KMS-11 (cell line): ENCODE measurements around the gene UHMK1.

Source experiments
- H2AFZ ChIP-seq: fragments of 200-600 bp; sonication (generic); 2 replicates; pipeline ENCODE4 v1.6.1; 2016; ENCODE audit warnings: antibody characterized with exemption, mixed run types, low read depth
- H3K27ac ChIP-seq: fragments of 200-600 bp; sonication (generic); 2 replicates; pipeline ENCODE4 v1.6.1; 2016; ENCODE audit warnings: mild to moderate bottlenecking, mixed run types
- H3K27me3 ChIP-seq: fragments of 200-600 bp; sonication (generic); 2 replicates; pipeline ENCODE4 v1.6.1; 2017; ENCODE audit warnings: mild to moderate bottlenecking, low read depth, mixed run types, moderate library complexity; ENCODE audit not compliant: insufficient read depth
- H3K36me3 ChIP-seq: fragments of 200-600 bp; sonication (generic); 2 replicates; pipeline ENCODE4 v1.6.1; 2017; ENCODE audit warnings: mild to moderate bottlenecking, mixed run types; ENCODE audit not compliant: insufficient read depth
- H3K4me1 ChIP-seq: fragments of 200-600 bp; sonication (generic); 2 replicates; pipeline ENCODE4 v1.6.1; 2016; ENCODE audit warnings: mild to moderate bottlenecking, low read depth, mixed run types; ENCODE audit not compliant: poor library complexity, severe bottlenecking
- H3K4me2 ChIP-seq: fragments of 200-600 bp; sonication (generic); 2 replicates; pipeline ENCODE4 v1.7.0; 2016; ENCODE audit warnings: mild to moderate bottlenecking, mixed run types
- H3K4me3 ChIP-seq: fragments of 200-600 bp; sonication (generic); IDR thresholded peaks from 2 replicates; pipeline ENCODE4 v1.6.1; 2017; ENCODE audit warnings: low read depth, low read length, mixed read lengths; ENCODE audit not compliant: insufficient read depth
- H3K79me2 ChIP-seq: fragments of 200-600 bp; sonication (generic); 2 replicates; pipeline ENCODE4 v1.6.1; 2016; ENCODE audit warnings: low read depth, mixed run types; ENCODE audit not compliant: insufficient read depth
- H3K9ac ChIP-seq: fragments of 200-600 bp; sonication (generic); 2 replicates; pipeline ENCODE4 v1.6.1; 2016; ENCODE audit warnings: mild to moderate bottlenecking, mixed run types
- H4K20me1 ChIP-seq: fragments of 200-600 bp; sonication (generic); 2 replicates; pipeline ENCODE4 v1.6.1; 2016; ENCODE audit warnings: mild to moderate bottlenecking, mixed run types; ENCODE audit not compliant: insufficient read depth
- CTCF ChIP-seq: fragments of 200-600 bp; sonication (generic); conservative IDR thresholded peaks from 2 replicates; pipeline ENCODE4 v1.6.1; 2017; ENCODE audit warnings: low read depth, mild to moderate bottlenecking, antibody characterized with exemption, low read length, moderate library complexity, mixed read lengths

UHMK1 gene

GRCh38 chr1:162475089-162475488 is 22.5 kb upstream of the UHMK1 start:
- TF ChIP-seq CTCF, result no peak
- Histone ChIP-seq H4K20me1 (no peaks in the 10 kb centered on the region), H3K4me1 (peaks cover 6% of the 10 kb centered on the region), H3K36me3 (no peaks in the 10 kb centered on the region), H3K27ac (no peak overlapping the region), H3K79me2 (no peaks in the 10 kb centered on the region), H3K4me3 (no peak overlapping the region), H3K9ac (no peak overlapping the region), H3K4me2 (no peak overlapping the region), H3K27me3 (no peaks in the 10 kb centered on the region), H2AFZ (no peak overlapping the region)

- Histone ChIP-seq H3K4me3 (no peak overlapping the region), H3K27me3 (no peaks in the 10 kb centered on the region)
Measured at GRCh38 chr1:162475539-162476185, 22.0 kb upstream of the UHMK1 start.

GRCh38 chr1:162476620-162477019 is 21.0 kb upstream of the UHMK1 start:
- no peak overlapping the region for H3K4me2 ChIP-seq
- H3K36me3 ChIP-seq, result no peaks in the 10 kb centered on the region
- no peaks in the 10 kb centered on the region for H3K27me3 ChIP-seq
- TF ChIP-seq CTCF, result no peak
- no peak overlapping the region for H3K4me3 ChIP-seq
- H4K20me1 ChIP-seq, result no peaks in the 10 kb centered on the region
- no peaks in the 10 kb centered on the region for H3K79me2 ChIP-seq
- H3K27ac ChIP-seq, result no peak overlapping the region
- H3K4me1 ChIP-seq, result peaks cover 6% of the 10 kb centered on the region
- no peak overlapping the region for H3K9ac ChIP-seq
- H2AFZ ChIP-seq, result no peak overlapping the region

More at GRCh38 chr1:162475539-162476185, 22.0 kb upstream of the UHMK1 start:
- Histone ChIP-seq H3K9ac (no peak overlapping the region), H2AFZ (no peak overlapping the region), H3K4me1 (peaks cover 6% of the 10 kb centered on the region), H3K27ac (no peak overlapping the region), H4K20me1 (no peaks in the 10 kb centered on the region), H3K79me2 (no peaks in the 10 kb centered on the region), H3K36me3 (no peaks in the 10 kb centered on the region), H3K4me2 (no peak overlapping the region)
- TF ChIP-seq CTCF, result no peak

GRCh38 chr1:162485236-162485635 is 12.4 kb upstream of the UHMK1 start:
- TF ChIP-seq CTCF, result no peak
- Histone ChIP-seq H3K4me2 (no peak overlapping the region), H2AFZ (no peak overlapping the region), H3K27me3 (no peaks in the 10 kb centered on the region), H3K9ac (no peak overlapping the region), H3K27ac (no peak overlapping the region), H3K79me2 (no peaks in the 10 kb centered on the region), H3K36me3 (no peaks in the 10 kb centered on the region), H3K4me3 (no peak overlapping the region), H4K20me1 (no peaks in the 10 kb centered on the region), H3K4me1 (no peaks in the 10 kb centered on the region)
